Prostate gland (tissue), 2 donors: ENCODE measurements around the gene TYMS. TPM values are rescaled to one million over a fixed set of nuclear protein-coding genes. Genes with fewer than 3 reads are reported as not detected.

Experiments used
- DNase-seq: peaks from one replicate; pipeline ENCODE4 v3.0.0-alpha.2; 2019; ENCODE audit warnings: low spot score
- H3K27ac ChIP-seq, 2 donors: fragments of 200-600 bp; sonication (generic); 2 replicates each; pipeline ENCODE4 v1.5.1; 2017 to 2019
- H3K27me3 ChIP-seq: fragments of 200-600 bp; sonication (generic); replicated peaks from 2 replicates; pipeline ENCODE4 v1.5.1; 2019; ENCODE audit not compliant: insufficient read depth
- H3K36me3 ChIP-seq, 2 donors: fragments of 200-600 bp; sonication (generic); 1 replicate in 1 of 2; 2 replicates in 1 of 2; pipeline versions ENCODE4 v1.5.1 to v1.8.1; 2017 to 2019
- H3K4me1 ChIP-seq: fragments of 200-600 bp; sonication (generic); replicated peaks from 2 replicates; pipeline ENCODE4 v1.5.1; 2019
- H3K4me3 ChIP-seq, 2 donors: fragments of 200-600 bp; sonication (generic); 2 replicates each; pipeline ENCODE4 v1.5.1; 2017 to 2019
- H3K9me3 ChIP-seq: fragments of 200-600 bp; sonication (generic); 2 replicates; pipeline ENCODE4 v1.5.1; 2017
- POLR2A ChIP-seq: fragments of 450-650 bp; IDR thresholded peaks from one replicate; pipeline ENCODE4 v1.6.1; 2016; ENCODE audit warnings: antibody characterized with exemption, mild to moderate bottlenecking
- POLR2AphosphoS5 ChIP-seq: sonication (generic); formaldehyde crosslinking; IDR thresholded peaks from one replicate; pipeline ENCODE4 v1.6.1; 2017; ENCODE audit warnings: antibody characterized with exemption
- WGBS: methylation state at CpG from one replicate; pipeline ENCODE4 v1.1.5; 2018; 5-methylcytosine and 5-hydroxymethylcytosine counted together
- intact Hi-C: fragments of 100-400 bp; cut with DNase I; formaldehyde crosslinking; loops from one replicate; pipeline ENCODE4 v1.14.2; 2022
- total RNA-seq, 2 donors: library from RNA; depleted of rRNA; stranded (reverse); fragments of >200 nt; gene quantifications; one replicate each; pipeline ENCODE4 v1.1.0, GENCODE V29; 2016
- TF ChIP-seq, protein P1 (sequence below), 4 experiments: fragments of 200-600 bp in 2 of 4; fragments of 450-650 bp in 2 of 4; sonication (generic) in 2 of 4; IDR thresholded peaks; 1 replicate in 3 of 4; 2 replicates in 1 of 4; pipeline ENCODE4 v1.5.1; 2016 to 2019; ENCODE audit warnings: antibody characterized with exemption in 4 of 4, mild to moderate bottlenecking in 2 of 4, moderate library complexity in 2 of 4

The TYMS gene
- total RNA-seq, 2 donors from 2014 or later, result 8.2 to 9.6 TPM

DNA sequence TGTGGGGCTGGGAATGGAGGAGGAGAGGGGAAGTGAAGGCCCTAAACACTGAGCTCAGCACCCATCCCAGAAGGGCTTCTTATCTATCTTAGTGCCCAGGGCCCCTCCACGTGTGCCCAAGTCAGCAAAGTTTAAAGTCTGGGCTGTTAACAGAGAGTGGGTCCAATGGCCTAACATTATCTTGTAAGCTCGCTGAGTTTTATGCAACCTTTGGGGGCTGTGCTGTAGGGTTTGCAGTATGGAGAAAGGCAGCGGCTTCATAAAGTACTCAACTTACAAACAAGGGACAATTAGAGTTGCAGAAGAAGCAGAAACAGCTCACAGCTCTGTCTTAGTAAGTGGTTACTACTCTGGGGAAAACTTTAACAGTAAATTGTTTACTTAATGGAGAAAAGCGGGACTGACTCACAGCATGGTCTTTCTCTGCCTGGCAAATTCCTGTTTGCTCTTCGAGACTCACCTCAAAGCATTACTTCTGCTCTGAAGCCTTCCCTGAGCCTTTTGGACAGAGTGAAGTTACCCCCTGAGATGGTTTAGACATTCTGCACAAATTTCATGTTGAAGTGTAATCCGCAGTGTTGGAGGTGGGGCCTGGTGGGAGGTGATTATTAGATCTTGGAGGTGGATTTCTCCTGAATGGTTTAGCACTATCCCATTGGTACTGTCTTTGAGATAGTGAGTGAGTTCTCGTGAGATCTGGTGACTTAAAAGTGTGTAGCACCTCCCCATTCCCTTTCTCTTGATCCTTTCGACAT lies 45.9 kb downstream of the TYMS start:
- no peaks in the 10 kb centered on the region for H3K36me3 ChIP-seq
- TF ChIP-seq POLR2A (no peak), POLR2AphosphoS5 (no peak)
- TF ChIP-seq, protein P1, sequence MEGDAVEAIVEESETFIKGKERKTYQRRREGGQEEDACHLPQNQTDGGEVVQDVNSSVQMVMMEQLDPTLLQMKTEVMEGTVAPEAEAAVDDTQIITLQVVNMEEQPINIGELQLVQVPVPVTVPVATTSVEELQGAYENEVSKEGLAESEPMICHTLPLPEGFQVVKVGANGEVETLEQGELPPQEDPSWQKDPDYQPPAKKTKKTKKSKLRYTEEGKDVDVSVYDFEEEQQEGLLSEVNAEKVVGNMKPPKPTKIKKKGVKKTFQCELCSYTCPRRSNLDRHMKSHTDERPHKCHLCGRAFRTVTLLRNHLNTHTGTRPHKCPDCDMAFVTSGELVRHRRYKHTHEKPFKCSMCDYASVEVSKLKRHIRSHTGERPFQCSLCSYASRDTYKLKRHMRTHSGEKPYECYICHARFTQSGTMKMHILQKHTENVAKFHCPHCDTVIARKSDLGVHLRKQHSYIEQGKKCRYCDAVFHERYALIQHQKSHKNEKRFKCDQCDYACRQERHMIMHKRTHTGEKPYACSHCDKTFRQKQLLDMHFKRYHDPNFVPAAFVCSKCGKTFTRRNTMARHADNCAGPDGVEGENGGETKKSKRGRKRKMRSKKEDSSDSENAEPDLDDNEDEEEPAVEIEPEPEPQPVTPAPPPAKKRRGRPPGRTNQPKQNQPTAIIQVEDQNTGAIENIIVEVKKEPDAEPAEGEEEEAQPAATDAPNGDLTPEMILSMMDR (IDR thresholded peaks at IDR 0.05), result no peak
- 60% methylated on average over 8 of the region's 8 CpGs for WGBS
- H3K27me3 ChIP-seq, result no peaks in the 10 kb centered on the region
- no peaks in the 10 kb centered on the region for H3K9me3 ChIP-seq
- DNase-seq, result no peak
- no peak overlapping the region for H3K27ac ChIP-seq
- no peak overlapping the region for H3K4me3 ChIP-seq
- H3K4me1 ChIP-seq, result no peaks in the 10 kb centered on the region
- intact Hi-C loops, result no loop called here

DNA sequence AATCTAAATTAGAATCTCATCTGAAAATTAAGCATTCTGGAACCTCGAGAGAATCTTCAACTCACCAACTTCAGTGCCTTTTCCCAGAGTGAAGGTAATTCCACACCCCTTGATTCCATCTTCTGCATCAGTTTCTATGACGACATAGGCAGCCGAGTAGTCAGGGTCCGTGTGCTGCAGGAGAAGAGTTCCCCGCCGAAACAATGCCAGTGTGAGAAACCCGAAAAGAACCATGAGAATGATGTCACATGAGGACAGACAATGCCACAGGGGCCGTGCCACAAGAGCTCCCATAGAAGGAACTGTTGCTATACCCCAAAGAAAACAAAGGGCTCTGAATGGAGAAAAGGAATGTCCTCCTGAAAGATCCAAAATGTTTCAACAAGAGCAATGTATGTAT lies 49.0 kb downstream of the TYMS start:
- Histone ChIP-seq H3K27ac (no peak overlapping the region), H3K27me3 (no peaks in the 10 kb centered on the region), H3K36me3 (no peaks in the 10 kb centered on the region), H3K9me3 (no peaks in the 10 kb centered on the region), H3K4me1 (peaks cover 3% of the 10 kb centered on the region), H3K4me3 (no peak overlapping the region)
- intact Hi-C loops, result no loop called here
- WGBS, result 78% methylated on average over 8 of the region's 8 CpGs
- no peak for TF ChIP-seq POLR2AphosphoS5
- TF ChIP-seq POLR2A, result no peak
- TF ChIP-seq, protein P1 (IDR thresholded peaks at IDR 0.05), result no peak
- DNase-seq, result no peak

DNA sequence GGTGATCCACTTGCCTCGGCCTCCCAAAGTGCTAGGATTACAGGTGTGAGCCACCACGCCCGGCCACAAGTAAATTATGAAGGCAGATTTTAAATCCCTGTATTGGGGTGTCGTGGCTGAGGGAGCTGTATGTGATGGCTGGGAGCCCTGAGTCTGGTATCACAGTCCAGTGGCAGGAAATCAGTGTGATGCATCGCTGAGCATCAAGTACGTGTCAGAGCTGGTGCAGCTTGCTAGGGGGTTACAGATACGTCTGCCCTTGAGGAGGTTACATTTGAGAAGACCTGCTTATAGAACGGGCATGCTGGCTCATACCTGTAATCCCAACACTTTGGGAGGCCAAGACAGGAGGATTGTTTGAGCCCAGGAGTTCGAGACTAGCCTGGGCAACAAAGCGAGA lies 50.6 kb downstream of the TYMS start:
- intact Hi-C loops, result no loop called here
- H3K4me1 ChIP-seq, result peaks cover 3% of the 10 kb centered on the region
- TF ChIP-seq POLR2A (no peak), POLR2AphosphoS5 (no peak)
- TF ChIP-seq, protein P1 (IDR thresholded peaks at IDR 0.05), result no peak
- no peak for DNase-seq
- no peaks in the 10 kb centered on the region for H3K36me3 ChIP-seq
- no peak overlapping the region for H3K4me3 ChIP-seq
- WGBS, result 99% methylated on average over 10 of the region's 10 CpGs
- no peaks in the 10 kb centered on the region for H3K27me3 ChIP-seq
- H3K9me3 ChIP-seq, result no peaks in the 10 kb centered on the region
- H3K27ac ChIP-seq, result no peak overlapping the region

DNA sequence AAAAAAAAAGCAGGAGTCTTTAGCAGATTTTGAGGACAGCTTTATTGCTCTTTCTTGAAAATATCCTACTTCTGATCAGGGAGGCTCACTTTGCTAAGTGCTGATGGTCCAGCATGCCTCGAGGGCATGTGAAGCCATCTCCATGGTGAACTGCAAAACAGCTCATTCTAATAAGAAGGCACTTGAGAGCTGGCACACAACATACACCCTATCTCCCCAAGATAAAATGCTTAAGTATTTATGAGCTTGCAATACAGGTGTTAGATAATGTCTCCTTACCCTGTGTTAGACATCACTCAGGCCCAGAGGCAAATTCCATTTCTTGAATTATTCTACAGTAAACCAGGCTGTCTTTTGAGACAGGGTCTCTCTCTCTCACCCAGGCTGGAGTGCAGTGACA lies 52.3 kb downstream of the TYMS start:
- no peaks in the 10 kb centered on the region for H3K36me3 ChIP-seq
- TF ChIP-seq POLR2AphosphoS5, result no peak
- TF ChIP-seq, protein P1 (IDR thresholded peaks at IDR 0.05), result no peak
- TF ChIP-seq POLR2A, result no peak
- no peak overlapping the region for H3K4me3 ChIP-seq
- peaks cover 3% of the 10 kb centered on the region for H3K4me1 ChIP-seq
- WGBS, result 72% methylated on average over 1 of the region's 1 CpG
- no peak overlapping the region for H3K27ac ChIP-seq
- intact Hi-C loops, result loop anchor here (5.0 kb wide), 1 partner anchor 52 kb away; the partner anchor contains the start of gene TYMS
- H3K27me3 ChIP-seq, result no peaks in the 10 kb centered on the region
- DNase-seq, result no peak
- no peaks in the 10 kb centered on the region for H3K9me3 ChIP-seq
